H1 (cell line): ENCODE data around the gene PITPNC1. TPM values are rescaled to one million over a fixed set of nuclear protein-coding genes. Genes with fewer than 3 reads are reported as not detected.

Experiments used
- CTCF ChIA-PET: fragments of 300-600 bp; sonication (Branson Sonifier 250); formaldehyde crosslinking; loops from one replicate; lab custom pipeline; 2021; ENCODE audit not compliant: partially characterized antibody; lab: Charles Lee
- POLR2A ChIA-PET: fragments of 300-600 bp; sonication (Branson Sonifier 250); formaldehyde crosslinking; loops from one replicate; lab custom pipeline; 2021; ENCODE audit warnings: inconsistent platforms; ENCODE audit not compliant: partially characterized antibody; lab: Charles Lee
- DNase-seq, 2 experiments: peaks; one replicate each; pipeline versions ENCODE4 v3.0.0 to v3.0.0-alpha.2; 2010 to 2022; ENCODE audit warnings: low spot score in 2 of 2, low read depth in 1 of 2, mixed read lengths in 1 of 2
- FAIRE-seq: peaks from 2 replicates; lab custom pipeline; 2011; peaks lifted over from hg19 to GRCh38; lab: Jason Lieb, UNC
- H2AFZ ChIP-seq: 2 replicates; pipeline ENCODE4 v1.8.1; 2012; ENCODE audit warnings: low read length, inconsistent platforms
- H2AK5ac ChIP-seq: 2 replicates; pipeline ENCODE4 v1.6.1; 2013; ENCODE audit warnings: low read depth, low read length
- H2BK120ac ChIP-seq: replicated peaks from 2 replicates; pipeline ENCODE3; 2013; ENCODE audit warnings: low read depth, low read length, inconsistent platforms
- H2BK12ac ChIP-seq: 2 replicates; pipeline ENCODE4 v1.6.1; 2013; ENCODE audit warnings: low read depth, low read length
- H2BK15ac ChIP-seq: 2 replicates; pipeline ENCODE4 v1.6.1; 2013; ENCODE audit warnings: low read length
- H2BK20ac ChIP-seq: 2 replicates; pipeline ENCODE4 v1.6.1; 2013; ENCODE audit warnings: low read length
- H2BK5ac ChIP-seq: 2 replicates; pipeline ENCODE4 v1.6.1; 2013; ENCODE audit warnings: low read depth, low read length
- H3K14ac ChIP-seq: 2 replicates; pipeline ENCODE4 v1.6.1; 2013; ENCODE audit warnings: inconsistent platforms; ENCODE audit not compliant: insufficient read length
- H3K18ac ChIP-seq: 2 replicates; pipeline ENCODE4 v1.6.1; 2013; ENCODE audit warnings: low read length; ENCODE audit errors: extremely low read depth
- H3K23ac ChIP-seq: 2 replicates; pipeline ENCODE4 v1.6.1; 2013; ENCODE audit warnings: inconsistent platforms; ENCODE audit not compliant: insufficient read length
- H3K23me2 ChIP-seq: 2 replicates; pipeline ENCODE4 v1.6.1; 2013; ENCODE audit warnings: low read depth, low read length
- H3K27ac ChIP-seq: 2 replicates; pipeline ENCODE4 v1.6.1; 2011; ENCODE audit warnings: low read depth, low read length, inconsistent platforms
- H3K27me3 ChIP-seq, 4 experiments: replicated peaks in 1 of 4; 1 replicate in 1 of 4; 2 replicates in 3 of 4; pipeline versions ENCODE4 v1.6.1 to v1.8.1; 2011 to 2013; ENCODE audit warnings: low read length in 3 of 4, mild to moderate bottlenecking in 3 of 4, inconsistent platforms in 2 of 4, mixed read lengths in 2 of 4, moderate library complexity in 1 of 4; ENCODE audit not compliant: control insufficient read depth in 3 of 4, insufficient read depth in 3 of 4; ENCODE audit errors: extremely low read depth in 1 of 4
- H3K36me3 ChIP-seq, 4 experiments: 2 replicates each; pipeline versions ENCODE4 v1.6.1 to v1.8.1; 2011 to 2013; ENCODE audit warnings: mild to moderate bottlenecking in 4 of 4, low read length in 3 of 4, moderate library complexity in 2 of 4, control low read depth in 1 of 4, inconsistent platforms in 1 of 4; ENCODE audit not compliant: insufficient read depth in 4 of 4, control insufficient read depth in 2 of 4
- H3K4ac ChIP-seq: replicated peaks from 2 replicates; pipeline ENCODE3; 2013; ENCODE audit warnings: low read length, low read depth, mixed read lengths, inconsistent platforms; ENCODE audit not compliant: insufficient read length
- H3K4me1 ChIP-seq, 4 experiments: replicated peaks in 1 of 4; 1 replicate in 1 of 4; 2 replicates in 3 of 4; pipeline versions ENCODE4 v1.6.1 to v1.8.1; 2011 to 2013; ENCODE audit warnings: low read length in 3 of 4, inconsistent platforms in 2 of 4, mixed read lengths in 1 of 4; ENCODE audit not compliant: insufficient read depth in 4 of 4, control insufficient read depth in 3 of 4
- H3K4me2 ChIP-seq, 2 experiments: 2 replicates each; pipeline versions ENCODE4 v1.6.1 to v1.8.1; 2011 to 2013; ENCODE audit warnings: low read depth in 2 of 2, low read length in 2 of 2, control low read depth in 1 of 2, inconsistent platforms in 1 of 2, mild to moderate bottlenecking in 1 of 2; ENCODE audit not compliant: insufficient read depth in 1 of 2
- H3K4me3 ChIP-seq, 4 experiments: fragments of 200-600, 300-600 bp in 1 of 4; sonication (generic), shearing (Covaris generic), sonication (Bioruptor Twin) in 1 of 4; 2 replicates each; pipeline versions ENCODE4 v1.5.1 to v1.8.1; 2011 to 2016; ENCODE audit warnings: low read length in 4 of 4, low read depth in 3 of 4, control low read depth in 2 of 4, inconsistent platforms in 2 of 4, mild to moderate bottlenecking in 2 of 4, mixed read lengths in 1 of 4, moderate library complexity in 1 of 4; ENCODE audit not compliant: insufficient read depth in 2 of 4; ENCODE audit errors: extremely low read depth in 1 of 4
- H3K56ac ChIP-seq: replicated peaks from 2 replicates; pipeline ENCODE3; 2013; ENCODE audit warnings: low read depth, mild to moderate bottlenecking, mixed read lengths, low read length, inconsistent platforms; ENCODE audit not compliant: insufficient read length
- H3K79me1 ChIP-seq: 2 replicates; pipeline ENCODE4 v1.6.1; 2013; ENCODE audit warnings: low read depth, low read length, control low read depth
- H3K79me2 ChIP-seq, 2 experiments: 2 replicates each; pipeline versions ENCODE4 v1.6.1 to v1.8.1; 2012 to 2013; ENCODE audit warnings: low read length in 2 of 2, mild to moderate bottlenecking in 2 of 2, inconsistent platforms in 1 of 2; ENCODE audit not compliant: insufficient read depth in 2 of 2, control insufficient read depth in 1 of 2
- H3K9ac ChIP-seq, 4 experiments: replicated peaks in 1 of 4; 1 replicate in 1 of 4; 2 replicates in 3 of 4; pipeline versions ENCODE4 v1.6.1 to v1.8.1; 2011 to 2013; ENCODE audit warnings: low read depth in 3 of 4, low read length in 3 of 4, control low read depth in 2 of 4, mild to moderate bottlenecking in 2 of 4, moderate library complexity in 2 of 4, inconsistent platforms in 1 of 4; ENCODE audit errors: extremely low read depth in 1 of 4
- H3K9me3 ChIP-seq, 2 experiments: 2 replicates each; pipeline versions ENCODE4 v1.6.1 to v1.8.1; 2012 to 2013; ENCODE audit warnings: mild to moderate bottlenecking in 2 of 2, moderate library complexity in 2 of 2, control low read depth in 1 of 2, inconsistent platforms in 1 of 2, low read depth in 1 of 2, low read length in 1 of 2, mixed read lengths in 1 of 2; ENCODE audit not compliant: insufficient read depth in 2 of 2
- H4K20me1 ChIP-seq, 2 experiments: replicated peaks in 1 of 2; 2 replicates each; pipeline versions ENCODE3 to v1.8.1; 2011 to 2013; ENCODE audit warnings: inconsistent platforms in 2 of 2, low read length in 2 of 2, mild to moderate bottlenecking in 1 of 2; ENCODE audit not compliant: insufficient read depth in 2 of 2, control insufficient read depth in 1 of 2
- H4K5ac ChIP-seq: 2 replicates; pipeline ENCODE4 v1.6.1; 2013; ENCODE audit warnings: low read length, low read depth, mixed read lengths, inconsistent platforms; ENCODE audit not compliant: insufficient read length
- H4K8ac ChIP-seq: 2 replicates; pipeline ENCODE4 v1.8.0; 2013; ENCODE audit warnings: mild to moderate bottlenecking, moderate library complexity, low read length, inconsistent platforms; ENCODE audit not compliant: insufficient read depth; ENCODE audit errors: extremely low read depth
- H4K91ac ChIP-seq: replicated peaks from 2 replicates; pipeline ENCODE3; 2013; ENCODE audit warnings: low read length, mixed read lengths, inconsistent platforms; ENCODE audit not compliant: insufficient read length
- BACH1 ChIP-seq: IDR thresholded peaks from 2 replicates; pipeline ENCODE4 v1.6.1; 2012; ENCODE audit warnings: low read length, improper control_type of control experiment
- CBX5 ChIP-seq: fragments of 300-800, 300-1000 bp; sonication (generic); IDR thresholded peaks from 2 replicates; pipeline ENCODE4 v1.7.1; 2016; ENCODE audit warnings: antibody characterized with exemption, low read length, low read depth
- CEBPB ChIP-seq: IDR thresholded peaks from 2 replicates; pipeline ENCODE4 v1.6.1; 2012; ENCODE audit warnings: low read depth, low read length
- CREB1 ChIP-seq: IDR thresholded peaks from 2 replicates; pipeline ENCODE4 v1.6.1; 2012; ENCODE audit warnings: inconsistent platforms
- EP300 ChIP-seq, 2 experiments: IDR thresholded peaks; 1 replicate in 1 of 2; 2 replicates in 1 of 2; pipeline ENCODE4 v1.6.1; 2011 to 2012; ENCODE audit warnings: low read depth in 2 of 2, low read length in 2 of 2, mild to moderate bottlenecking in 2 of 2, borderline replicate concordance in 1 of 2, inconsistent platforms in 1 of 2, moderate library complexity in 1 of 2
- POLR2A ChIP-seq, 2 experiments: IDR thresholded peaks; 1 replicate in 1 of 2; 2 replicates in 1 of 2; pipeline ENCODE4 v1.6.1; 2011; ENCODE audit warnings: low read depth in 2 of 2, low read length in 2 of 2, mild to moderate bottlenecking in 2 of 2; ENCODE audit errors: control extremely low read depth in 1 of 2
- POU5F1 ChIP-seq: IDR thresholded peaks from 2 replicates; pipeline ENCODE4 v1.6.1; 2011; ENCODE audit warnings: low read depth, mild to moderate bottlenecking, low read length, moderate library complexity
- RAD21 ChIP-seq, 2 experiments: IDR thresholded peaks in 1 of 2; conservative IDR thresholded peaks in 1 of 2; 2 replicates each; pipeline ENCODE4 v1.6.1; 2011; ENCODE audit warnings: low read depth in 2 of 2, low read length in 2 of 2, improper control_type of control experiment in 1 of 2, inconsistent platforms in 1 of 2, mild to moderate bottlenecking in 1 of 2, moderate library complexity in 1 of 2
- RFX5 ChIP-seq: IDR thresholded peaks from 2 replicates; pipeline ENCODE4 v1.6.1; 2011; ENCODE audit warnings: low read depth, low read length, improper control_type of control experiment, borderline replicate concordance
- RNF2 ChIP-seq: fragments of 200-900, 300-1000 bp; sonication (generic); IDR thresholded peaks from 2 replicates; pipeline ENCODE4 v1.7.1; 2016; ENCODE audit warnings: borderline replicate concordance, low read depth, mild to moderate bottlenecking, antibody characterized with exemption, low read length; ENCODE audit not compliant: poor library complexity, severe bottlenecking; ENCODE audit errors: missing control alignments
- SRF ChIP-seq: IDR thresholded peaks from 2 replicates; pipeline ENCODE4 v1.6.1; 2011; ENCODE audit warnings: mild to moderate bottlenecking, low read depth, low read length, moderate library complexity
- TAF1 ChIP-seq: IDR thresholded peaks from 2 replicates; pipeline ENCODE4 v1.6.1; 2011; ENCODE audit warnings: mild to moderate bottlenecking, low read depth, low read length
- TBP ChIP-seq: IDR thresholded peaks from 2 replicates; pipeline ENCODE4 v1.6.1; 2011; ENCODE audit warnings: low read depth, low read length, improper control_type of control experiment
- TCF12 ChIP-seq: IDR thresholded peaks from 2 replicates; pipeline ENCODE4 v1.6.1; 2011; ENCODE audit warnings: low read depth, mild to moderate bottlenecking, low read length
- WGBS, 2 experiments: shearing (Covaris generic) in 1 of 2; methylation state at CpG; one replicate each; pipeline versions ENCODE4 v1.1.6 to v1.1.7; 2013 to 2015; ENCODE audit warnings: low lambda C conversion rate in 2 of 2, mixed read lengths in 2 of 2, inconsistent platforms in 1 of 2, low coverage in 1 of 2, missing lambda C conversion rate in 1 of 2; ENCODE audit not compliant: insufficient replicate concordance in 2 of 2, insufficient coverage in 1 of 2, insufficient read length in 1 of 2; ENCODE audit errors: extremely low coverage in 1 of 2, missing lambda C conversion rate in 1 of 2; 5-methylcytosine and 5-hydroxymethylcytosine counted together
- polyA plus RNA-seq, 7 experiments: library from polyadenylated mRNA; depleted of rRNA in 3 of 7; stranded (reverse) in 5 of 7; unstranded in 2 of 7; fragments of >200 nt in 5 of 7; fragments of 200-250 nt in 2 of 7; gene quantifications; 1 replicate in 5 of 7; 2 replicates in 1 of 7; 4 replicates in 1 of 7; pipeline versions ENCODE4 v1.2.1 to v1.2.3, GENCODE V29; 2011 to 2013; ENCODE audit warnings: missing spikeins in 2 of 7, mixed read lengths in 2 of 7
- total RNA-seq: library from RNA; stranded (reverse); fragmentation: NEBNext Ultra II Directional; extraction: Animal tissue kit (Norgen Biotek cat#: 25700); gene quantifications from 2 replicates; pipeline ENCODE4 v1.2.1, GENCODE V29; 2021
- TF ChIP-seq, protein P1 (sequence below): IDR thresholded peaks from 2 replicates; pipeline ENCODE4 v1.6.1; 2012; ENCODE audit warnings: inconsistent platforms

Gene PITPNC1
- total and polyA plus RNA-seq, 2 of the 8 experiments (the other 6 are each of a cell fraction or from before 2014, with no cell fraction given) = 17.6 to 54.7 TPM

DNA sequence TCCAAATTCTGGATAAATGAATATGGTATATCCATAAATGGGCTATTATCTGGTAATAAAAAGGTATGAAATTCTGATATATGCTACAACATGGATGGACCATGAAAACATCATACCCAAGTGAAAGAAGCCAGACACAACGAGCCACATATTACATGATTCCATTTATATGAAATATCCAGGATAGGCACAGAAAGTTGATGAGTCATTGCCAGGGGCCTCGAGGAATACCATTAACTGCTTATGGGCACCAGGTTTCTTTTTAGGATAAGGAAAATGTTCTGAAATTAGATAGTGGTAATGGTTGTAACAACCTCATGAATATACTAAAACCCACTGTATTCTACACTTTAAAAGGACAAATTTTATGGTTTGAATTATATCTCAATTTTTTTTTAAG is 123.2 kb downstream of the PITPNC1 start:
- H3K4me3 ChIP-seq = no peak overlapping the region
- H4K91ac ChIP-seq = no peak overlapping the region
- H4K5ac ChIP-seq = no peak overlapping the region
- ChIA-PET CTCF (interaction anchor here (2.3 to 3.1 kb wide), 2 partner anchors 12 to 25 kb away, joined by 7 to 9 read pairs; no protein-coding TSS in a partner anchor), POLR2A (interaction anchor here (0.6 kb wide), 1 partner anchor 122 kb away, joined by 3 read pairs; no protein-coding TSS in a partner anchor)
- H3K56ac ChIP-seq = no peak overlapping the region
- H3K23ac ChIP-seq = no peak overlapping the region
- FAIRE-seq (no peak), DNase-seq (no peak)
- no peaks in the 10 kb centered on the region; the same call in 1 of the 2 replicates for H3K79me1 ChIP-seq
- no peak overlapping the region for H2BK12ac ChIP-seq
- H3K4me1 ChIP-seq = peaks cover 0 to 3% (median 2%) of the 10 kb centered on the region in 4 experiments; a peak in 2 of 7 replicates
- H2AFZ ChIP-seq = no peak overlapping the region
- H3K79me2 ChIP-seq = peaks cover 0 to 68% of the 10 kb centered on the region in 2 experiments; a peak in 2 of 4 replicates
- no peak overlapping the region for H3K27ac ChIP-seq
- no peaks in the 10 kb centered on the region for H4K20me1 ChIP-seq
- no peaks in the 10 kb centered on the region for H3K23me2 ChIP-seq
- no peaks in the 10 kb centered on the region for H3K36me3 ChIP-seq
- H3K14ac ChIP-seq = no peak overlapping the region
- H3K9ac ChIP-seq = no peak overlapping the region
- H2BK15ac ChIP-seq = no peak overlapping the region
- H3K9me3 ChIP-seq = no peaks in the 10 kb centered on the region
- H2BK120ac ChIP-seq = no peak overlapping the region
- no peak overlapping the region for H3K18ac ChIP-seq
- H2BK5ac ChIP-seq = no peak overlapping the region
- H3K27me3 ChIP-seq = no peaks in the 10 kb centered on the region
- no peak overlapping the region for H3K4ac ChIP-seq
- 88% methylated on average over 2 of the region's 2 CpGs; no CpG with 5 or more reads in 1 of the 2 experiments for whole genome bisulfite sequencing, 2 experiments
- H2AK5ac ChIP-seq = no peak overlapping the region
- no peak overlapping the region for H4K8ac ChIP-seq
- no peak overlapping the region for H2BK20ac ChIP-seq
- no peak overlapping the region for H3K4me2 ChIP-seq
- TF ChIP-seq TAF1 (no peak), CREB1 (no peak), TCF12 (no peak), SRF (no peak), TBP (no peak), RFX5 (no peak), RAD21 (IDR thresholded peaks at IDR 0.05 in 1 of 2, conservative IDR thresholded peaks at IDR 0.05 in 1 of 2; ENCODE audit: low read depth in 2 of 2, low read length in 2 of 2) (no peak), BACH1 (no peak), CBX5 (no peak), POU5F1 (no peak), POLR2A (IDR thresholded peaks at IDR 0.05; ENCODE audit: control extremely low read depth in 1 of 2, low read depth in 2 of 2, low read length in 2 of 2) (no peak), CEBPB (no peak), RNF2 (no peak), EP300 (IDR thresholded peaks at IDR 0.05; ENCODE audit: borderline replicate concordance in 1 of 2, low read depth in 2 of 2, low read length in 2 of 2) (no peak)
- TF ChIP-seq, protein P1, sequence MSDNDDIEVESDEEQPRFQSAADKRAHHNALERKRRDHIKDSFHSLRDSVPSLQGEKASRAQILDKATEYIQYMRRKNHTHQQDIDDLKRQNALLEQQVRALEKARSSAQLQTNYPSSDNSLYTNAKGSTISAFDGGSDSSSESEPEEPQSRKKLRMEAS = no peak
